ENCODE measurements around the gene SH2D6.

SH2D6 gene

GRCh38 chr2:85485815-85486214, 67.3 kb downstream of the SH2D6 start:
- H3K9me3 ChIP-seq (ENCODE audit: control insufficient read depth in 2 of 2, low read length in 2 of 2), result no peaks in the 10 kb centered on the region
- no peak overlapping the region for H3K9ac ChIP-seq (ENCODE audit: low read depth in 1 of 2, low read length in 2 of 2)
- H3K27ac ChIP-seq (ENCODE audit: low read depth in 2 of 2, low read length in 2 of 2), result no peak overlapping the region
- no peaks in the 10 kb centered on the region for H3K27me3 ChIP-seq (ENCODE audit: control insufficient read depth in 2 of 2, insufficient read depth in 2 of 2, low read length in 2 of 2)
- H3K4me1 ChIP-seq (ENCODE audit: control insufficient read depth in 2 of 2, insufficient read depth in 2 of 2, low read length in 2 of 2), result no peaks in the 10 kb centered on the region
- no peak overlapping the region for H3K4me3 ChIP-seq (ENCODE audit: low read length in 2 of 2)
- H3K36me3 ChIP-seq (ENCODE audit: control insufficient read depth in 2 of 2, insufficient read depth in 2 of 2, low read length in 2 of 2), result no peaks in the 10 kb centered on the region
